ACC112 (cell line): ENCODE data around the gene BDP1.
"Not testable (repeated sequence)": the region's sequence is repeated elsewhere in the genome, so short reads cannot be mapped to it uniquely, and the experiment has no call there.

Source experiments
- H2AFZ ChIP-seq: fragments of 200-600 bp; sonication (generic); one replicate; pipeline ENCODE4 v1.6.0; 2017; ENCODE audit warnings: antibody characterized with exemption, low read length; ENCODE audit not compliant: unreplicated experiment
- H3K27ac ChIP-seq: fragments of 200-600 bp; sonication (generic); 2 replicates; pipeline ENCODE4 v1.5.1; 2014; ENCODE audit warnings: low read depth, mild to moderate bottlenecking, antibody characterized with exemption, low read length, moderate library complexity
- H3K27me3 ChIP-seq: fragments of 200-600 bp; sonication (generic); 2 replicates; pipeline ENCODE4 v1.6.1; 2014; ENCODE audit warnings: mild to moderate bottlenecking, antibody characterized with exemption, low read length, moderate library complexity, mixed read lengths; ENCODE audit not compliant: insufficient read depth
- H3K36me3 ChIP-seq: fragments of 200-600 bp; sonication (generic); 2 replicates; pipeline ENCODE4 v1.6.1; 2016; ENCODE audit warnings: mild to moderate bottlenecking, antibody characterized with exemption, low read length, moderate library complexity, mixed read lengths; ENCODE audit not compliant: insufficient read depth
- H3K4me1 ChIP-seq: fragments of 200-600 bp; sonication (generic); one replicate; pipeline ENCODE4 v1.6.1; 2016; ENCODE audit warnings: low read length, mixed read lengths; ENCODE audit not compliant: insufficient read depth, unreplicated experiment, control insufficient read depth
- H3K4me3 ChIP-seq: fragments of 200-600 bp; sonication (generic); 2 replicates; pipeline ENCODE4 v1.5.1; 2014; ENCODE audit warnings: mild to moderate bottlenecking, low read depth, low read length
- H3K79me2 ChIP-seq: fragments of 200-600 bp; sonication (generic); one replicate; pipeline ENCODE4 v1.6.0; 2016; ENCODE audit warnings: low read length; ENCODE audit not compliant: control insufficient read depth, unreplicated experiment, insufficient read depth

BDP1 gene

GRCh38 chr5:71455427-71456361 lies at the start of gene BDP1:
TSS of gene BDP1 (plus strand) at chr5:71455651. CDS start at chr5:71455878, 227 bp downstream.
- Histone ChIP-seq H3K4me3 (peak within 1 kb of the TSS; percentile 80), H3K4me1 (peaks cover 11% of the 10 kb centered on the region), H3K79me2 (peaks cover 34% of the 10 kb centered on the region), H3K36me3 (peaks cover 7% of the 10 kb centered on the region), H2AFZ (peak within 1 kb of the TSS; percentile 100), H3K27me3 (peaks cover 11% of the 10 kb centered on the region; the same call in 1 of the 2 replicates), H3K27ac (peak within 1 kb of the TSS; percentile 53)

- H3K27ac ChIP-seq, H3K4me1 ChIP-seq, H3K36me3 ChIP-seq, H3K4me3 ChIP-seq, H2AFZ ChIP-seq, H3K79me2 ChIP-seq: not testable (repeated sequence)
- H3K27me3 ChIP-seq = peaks cover 47% of the 10 kb centered on the region
Observed at GRCh38 chr5:71410088-71410487, 45.4 kb upstream of the BDP1 start.

- not testable (repeated sequence) for H3K36me3 ChIP-seq, H3K4me1 ChIP-seq, H3K4me3 ChIP-seq, H3K27ac ChIP-seq, H2AFZ ChIP-seq, H3K79me2 ChIP-seq
- H3K27me3 ChIP-seq = peaks cover 59% of the 10 kb centered on the region
Observed at GRCh38 chr5:71415626-71416025, 39.8 kb upstream of the BDP1 start.

- peaks cover 61% of the 10 kb centered on the region for H3K27me3 ChIP-seq
- H3K27ac ChIP-seq, H3K4me1 ChIP-seq, H3K36me3 ChIP-seq, H2AFZ ChIP-seq, H3K79me2 ChIP-seq, H3K4me3 ChIP-seq: not testable (repeated sequence)
Observed at GRCh38 chr5:71418026-71418425, 37.4 kb upstream of the BDP1 start.

GRCh38 chr5:71421278-71421677 lies 34.2 kb upstream of the BDP1 start:
- not testable (repeated sequence) for H3K4me1 ChIP-seq, H3K4me3 ChIP-seq, H3K27ac ChIP-seq, H3K36me3 ChIP-seq, H2AFZ ChIP-seq, H3K79me2 ChIP-seq
- H3K27me3 ChIP-seq = peaks cover 57% of the 10 kb centered on the region

GRCh38 chr5:71423896-71424295 lies 31.6 kb upstream of the BDP1 start:
- H3K36me3 ChIP-seq, H3K4me1 ChIP-seq, H3K79me2 ChIP-seq, H3K4me3 ChIP-seq, H3K27ac ChIP-seq, H2AFZ ChIP-seq: not testable (repeated sequence)
- H3K27me3 ChIP-seq = peaks cover 46% of the 10 kb centered on the region

- not testable (repeated sequence) for H3K27ac ChIP-seq, H3K4me1 ChIP-seq, H2AFZ ChIP-seq, H3K36me3 ChIP-seq, H3K4me3 ChIP-seq, H3K79me2 ChIP-seq
- H3K27me3 ChIP-seq = peaks cover 39% of the 10 kb centered on the region
Observed at GRCh38 chr5:71426686-71427474, 28.6 kb upstream of the BDP1 start.

GRCh38 chr5:71432410-71432809 lies 23.0 kb upstream of the BDP1 start:
- not testable (repeated sequence) for H3K4me1 ChIP-seq, H3K4me3 ChIP-seq, H3K36me3 ChIP-seq, H3K79me2 ChIP-seq, H3K27ac ChIP-seq, H2AFZ ChIP-seq
- H3K27me3 ChIP-seq = peaks cover 38% of the 10 kb centered on the region

- H3K27me3 ChIP-seq = peaks cover 33% of the 10 kb centered on the region
- not testable (repeated sequence) for H3K4me1 ChIP-seq, H2AFZ ChIP-seq, H3K4me3 ChIP-seq, H3K79me2 ChIP-seq, H3K27ac ChIP-seq, H3K36me3 ChIP-seq
Observed at GRCh38 chr5:71434825-71435224, 20.6 kb upstream of the BDP1 start.

- not testable (repeated sequence) for H3K79me2 ChIP-seq, H3K4me1 ChIP-seq, H3K36me3 ChIP-seq, H2AFZ ChIP-seq, H3K4me3 ChIP-seq, H3K27ac ChIP-seq
- peaks cover 43% of the 10 kb centered on the region for H3K27me3 ChIP-seq
Observed at GRCh38 chr5:71441564-71441963, 13.9 kb upstream of the BDP1 start.

GRCh38 chr5:71443891-71444290 lies 11.6 kb upstream of the BDP1 start:
- not testable (repeated sequence) for H3K36me3 ChIP-seq, H2AFZ ChIP-seq, H3K4me1 ChIP-seq, H3K27ac ChIP-seq, H3K79me2 ChIP-seq, H3K4me3 ChIP-seq
- peaks cover 41% of the 10 kb centered on the region for H3K27me3 ChIP-seq
